ENCODE results near the gene CTSD.

Gene CTSD

DNA sequence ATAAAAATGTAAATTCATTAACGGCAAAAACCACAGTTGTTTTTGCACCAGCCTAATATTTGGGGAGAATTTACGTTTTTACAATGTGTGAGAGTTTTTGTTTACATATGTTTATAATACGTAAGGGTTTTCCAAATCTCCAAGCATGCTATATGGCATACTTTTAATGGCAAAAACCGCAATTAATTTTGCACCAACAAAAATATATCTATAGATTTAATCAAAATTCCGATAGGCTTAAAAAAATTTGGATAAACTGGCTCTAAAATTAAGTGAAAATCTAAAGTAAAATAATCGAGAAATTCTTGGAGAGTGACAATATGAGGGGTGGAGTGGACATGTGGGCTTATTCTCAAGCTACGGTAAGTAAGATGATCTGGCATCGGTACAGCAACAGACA lies 43.9 kb downstream of the CTSD start:
- no peak for DNase-seq

DNA sequence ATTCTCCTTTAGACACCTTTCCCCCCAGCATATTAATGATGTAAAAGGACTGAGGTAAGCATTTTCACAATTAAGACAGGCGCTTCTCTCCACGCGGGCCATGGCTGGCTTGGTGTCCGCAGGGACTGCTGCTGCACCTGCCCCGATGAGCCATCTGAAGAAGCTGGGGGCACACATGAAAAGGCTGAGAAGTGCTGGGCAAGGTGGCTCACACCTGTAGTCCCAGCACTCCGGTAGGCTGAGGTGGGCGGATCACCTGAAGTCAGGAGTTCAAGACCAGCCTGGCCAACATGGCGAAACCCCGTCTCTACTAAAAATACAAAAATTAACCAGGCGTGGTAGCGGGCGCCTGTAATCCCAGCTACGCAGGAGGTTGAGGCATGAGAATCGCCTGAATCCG lies 45.4 kb downstream of the CTSD start:
- no peak for DNase-seq

DNA sequence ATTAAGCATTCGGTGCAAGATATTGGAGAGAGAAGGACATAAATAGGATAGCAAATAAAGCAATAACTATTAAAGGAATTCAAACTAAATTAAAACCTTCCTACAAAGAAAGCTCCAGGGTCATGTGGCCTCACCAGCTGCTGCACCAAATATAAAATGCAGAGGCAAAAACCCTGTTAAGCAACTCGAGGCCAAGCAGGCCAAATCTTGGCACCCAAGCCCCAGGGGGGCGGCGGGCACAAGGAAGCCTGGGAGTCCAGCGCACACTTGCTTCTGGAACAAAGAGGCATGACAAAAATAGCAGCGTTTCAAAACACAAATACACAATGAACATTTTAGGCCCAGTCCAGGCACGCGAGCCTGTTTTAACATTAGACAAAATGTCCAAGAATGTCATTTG lies 46.0 kb downstream of the CTSD start:
- no peak for DNase-seq

DNA sequence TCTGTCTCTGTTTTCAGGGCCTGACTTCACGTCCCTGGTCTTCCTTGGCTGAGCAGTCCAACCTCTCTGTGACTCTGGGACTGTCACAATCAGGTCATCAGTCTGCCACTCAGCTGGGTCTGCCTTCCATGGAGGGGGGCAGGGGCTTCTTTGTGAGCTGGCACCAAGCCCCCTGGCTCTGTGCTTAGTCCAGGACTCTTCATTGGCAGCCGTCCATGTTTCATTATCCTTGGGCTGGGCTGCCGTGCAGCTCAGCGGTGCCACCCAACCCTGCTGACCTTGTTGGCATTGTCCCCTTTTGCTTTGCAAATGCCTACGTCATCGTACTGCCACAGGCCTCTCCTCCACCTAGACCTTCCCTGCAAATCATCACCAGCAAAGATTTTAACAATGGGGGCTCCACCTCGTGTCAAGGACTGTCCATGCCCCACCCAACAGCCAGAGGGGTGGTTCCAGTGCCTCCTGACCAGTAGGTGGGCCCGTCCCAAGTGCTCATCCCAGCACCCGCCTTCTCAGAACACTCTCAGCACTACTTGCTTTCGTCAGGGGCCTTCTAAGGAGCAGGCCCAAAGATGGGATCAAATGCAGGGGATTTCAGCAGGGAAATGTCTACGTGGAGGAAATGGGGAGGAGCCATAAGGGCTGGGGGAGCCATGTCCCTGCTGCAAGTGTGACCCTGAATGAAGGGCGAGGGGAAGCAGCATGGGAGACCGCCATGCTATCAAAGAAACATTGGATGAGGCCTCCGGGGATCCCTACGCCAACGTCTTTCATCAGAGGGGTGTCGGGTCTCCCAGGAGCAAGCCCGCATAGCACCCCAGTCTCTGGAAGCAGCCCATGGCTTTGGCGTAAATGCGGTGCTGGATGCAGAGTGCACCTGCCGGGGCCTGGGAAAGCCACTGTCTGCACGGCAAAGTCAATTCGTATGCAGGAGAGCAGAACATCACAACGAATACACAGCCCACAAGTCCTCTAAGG lies 48.5 kb downstream of the CTSD start:
- no peak for DNase-seq

DNA sequence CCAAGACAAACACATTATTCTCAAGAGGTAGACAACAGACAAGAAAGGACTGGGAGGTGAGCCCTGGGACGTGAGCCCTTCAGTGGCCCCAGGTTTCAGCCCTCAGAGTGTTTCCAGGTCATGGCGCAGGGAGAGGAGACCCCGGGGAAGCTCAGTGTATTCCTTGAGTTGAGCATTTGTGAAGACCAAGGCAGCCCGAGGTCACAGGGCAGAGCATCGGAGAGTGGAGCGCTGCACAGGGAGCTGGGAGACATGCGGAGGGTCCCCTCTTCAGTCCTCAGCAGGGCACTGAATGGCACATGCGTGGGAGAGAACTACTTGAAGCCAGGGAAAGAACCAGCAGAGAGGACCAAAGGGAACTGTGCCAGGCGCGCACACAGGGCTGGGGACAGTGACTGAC lies 55.0 kb downstream of the CTSD start:
- no peak for DNase-seq

DNA sequence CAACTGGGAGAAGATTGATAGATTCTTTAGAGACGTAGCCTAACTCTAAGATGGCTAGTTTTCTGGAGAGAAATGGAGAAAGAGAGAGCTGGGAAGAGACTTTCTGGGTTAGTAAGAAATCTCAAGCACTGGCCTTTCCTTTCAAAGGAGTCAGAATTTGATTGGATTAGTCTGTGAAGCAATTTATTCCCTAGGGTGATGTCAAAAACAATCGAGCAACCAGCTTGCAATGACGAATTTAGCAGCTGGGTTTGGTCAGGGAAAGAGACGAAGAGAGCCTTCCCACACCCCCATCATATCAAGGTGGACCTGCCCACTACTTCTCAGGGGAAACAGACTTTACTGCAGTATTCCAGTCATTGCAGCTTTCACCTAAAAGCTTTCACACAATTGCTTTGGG lies 56.0 kb downstream of the CTSD start:
- DNase-seq = no peak

DNA sequence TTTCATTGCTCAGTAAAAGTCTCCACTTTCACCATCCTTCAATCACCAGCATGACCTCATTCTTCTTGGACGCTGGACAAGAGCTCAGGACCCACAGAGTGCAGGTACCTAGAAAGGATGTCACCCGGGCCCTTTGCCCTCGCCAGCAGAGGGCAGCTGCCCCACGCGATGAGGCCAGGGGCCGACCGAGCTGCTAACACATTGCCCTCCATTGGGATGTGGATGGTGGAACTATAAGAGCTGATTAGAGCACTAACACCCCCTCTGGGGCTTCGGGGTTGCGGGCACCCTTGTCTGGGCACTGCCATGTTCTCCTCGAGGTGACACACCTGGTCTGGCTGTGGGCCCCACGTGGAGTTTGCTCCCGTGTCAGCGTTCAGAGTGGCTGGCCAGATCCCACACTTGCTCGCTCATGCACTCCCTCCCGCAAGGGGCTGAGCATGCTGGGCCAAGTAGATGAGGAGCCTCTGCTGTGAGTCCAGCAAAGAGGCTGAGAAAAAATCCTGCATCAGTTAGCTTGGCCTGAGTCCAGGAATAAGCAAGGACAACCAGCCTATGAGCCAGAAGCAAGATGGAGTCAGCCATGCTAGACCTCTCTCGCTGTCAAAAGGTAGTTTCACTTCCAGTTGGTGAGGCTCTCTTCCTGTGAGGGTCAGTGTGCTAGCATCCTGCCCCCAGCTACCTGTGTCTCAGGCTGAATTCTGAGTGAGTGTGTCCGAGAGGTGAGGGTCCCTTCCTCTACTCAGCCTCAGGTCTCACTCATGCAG lies 56.9 kb downstream of the CTSD start:
- DNase-seq = peak; percentile 59 to 64

DNA sequence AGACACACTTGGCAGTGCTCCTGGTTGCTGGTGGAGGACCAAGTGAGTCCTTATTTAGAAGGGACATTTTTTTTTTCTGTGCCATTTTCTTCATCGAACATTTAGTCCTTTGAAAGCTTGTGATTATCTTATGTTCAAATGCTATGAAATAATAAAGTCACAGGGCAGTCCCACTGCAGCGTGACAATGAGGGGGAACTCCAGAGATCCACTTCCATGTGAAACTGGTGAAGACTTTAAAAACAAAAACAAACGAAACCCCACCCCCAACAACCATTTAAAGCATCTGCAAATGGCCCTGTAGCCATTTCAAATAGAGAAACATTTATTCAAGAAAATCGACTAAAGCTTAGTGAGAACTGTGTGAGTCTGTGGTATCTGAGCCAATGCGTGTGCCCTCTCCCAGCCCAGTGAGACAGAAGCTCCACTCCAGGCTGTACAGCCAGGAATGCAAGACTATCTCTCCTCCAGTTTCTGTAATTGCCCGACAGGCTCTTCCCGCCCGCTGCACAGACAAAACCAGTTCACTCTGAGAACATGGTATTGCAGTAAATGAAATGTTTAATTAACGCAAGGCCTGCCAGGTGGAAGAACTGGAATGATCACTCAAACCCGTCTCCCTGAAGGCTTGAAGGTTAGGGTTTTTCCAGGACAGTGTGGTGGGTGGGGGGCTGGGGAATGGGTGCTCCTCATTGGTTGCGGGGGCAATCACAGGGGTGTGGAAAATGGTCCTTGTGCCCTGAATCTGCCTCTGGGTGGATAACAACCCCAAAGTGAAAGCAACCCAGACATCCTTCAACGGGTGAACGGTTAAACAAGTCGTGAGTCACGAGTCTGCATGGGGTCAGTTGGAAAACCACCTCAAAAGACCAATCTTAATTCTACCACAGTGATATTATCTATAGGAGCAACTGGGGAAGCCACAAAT lies 58.3 kb downstream of the CTSD start:
- DNase-seq = no peak

DNA sequence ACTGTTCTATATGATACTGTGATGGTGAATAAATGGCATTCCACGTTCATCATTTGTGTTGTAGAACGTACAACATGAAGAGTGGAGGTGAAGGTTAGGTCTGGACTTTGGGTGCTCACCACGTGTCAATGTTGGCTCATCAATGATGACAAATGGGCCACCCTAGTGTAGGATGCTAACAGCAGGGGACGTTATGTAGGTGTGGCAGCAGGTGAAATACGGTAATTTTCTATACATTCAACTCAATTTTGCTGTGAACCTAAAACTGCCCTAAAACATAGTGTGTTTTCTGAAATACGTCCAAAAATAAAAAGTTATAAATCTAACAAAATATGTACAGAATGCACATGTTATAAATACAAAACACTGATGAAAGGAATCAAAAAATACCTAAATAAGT lies 60.6 kb downstream of the CTSD start:
- DNase-seq = no peak

Data from Kasumi-1 (cell line).